Naive B cell (primary cell): ENCODE results near the gene PRXL2B. TPM values are rescaled to one million over a fixed set of nuclear protein-coding genes. Genes with fewer than 3 reads are reported as not detected.

Source experiments
- ATAC-seq, 2 donors: fragments of 150-1000 bp; cut with Tn5 transposase; 2 replicates each; pipeline ENCODE4 v1.10.0; 2021; ENCODE audit warnings: low read depth in 2 of 2, mild to moderate bottlenecking in 2 of 2, moderate library complexity in 2 of 2
- DNase-seq: peaks from one replicate; pipeline ENCODE4 v3.0.0; 2022
- H3K27ac Mint-ChIP-seq, 6 donors: one replicate each; pipeline ENCODE4 v1.8.0; 2020 to 2022; ENCODE audit warnings: mild to moderate bottlenecking in 6 of 6, mixed read lengths in 6 of 6, moderate library complexity in 5 of 6, inconsistent platforms in 2 of 6
- H3K27me3 Mint-ChIP-seq, 3 donors: one replicate each; pipeline ENCODE4 v1.8.0; 2021 to 2022; ENCODE audit warnings: mixed read lengths in 3 of 3, mild to moderate bottlenecking in 1 of 3
- H3K36me3 Mint-ChIP-seq, 2 donors: one replicate each; pipeline ENCODE4 v1.8.0; 2020 to 2022; ENCODE audit warnings: mixed read lengths in 2 of 2, inconsistent platforms in 1 of 2, mild to moderate bottlenecking in 1 of 2
- H3K4me1 Mint-ChIP-seq, 3 donors: one replicate each; pipeline ENCODE4 v1.8.0; 2020 to 2022; ENCODE audit warnings: mixed read lengths in 3 of 3, inconsistent platforms in 1 of 3, mild to moderate bottlenecking in 1 of 3, moderate library complexity in 1 of 3
- H3K4me3 Mint-ChIP-seq, 8 donors: one replicate each; pipeline ENCODE4 v1.8.0; 2020 to 2022; ENCODE audit warnings: mild to moderate bottlenecking in 8 of 8, mixed read lengths in 8 of 8, moderate library complexity in 8 of 8, inconsistent platforms in 2 of 8
- H3K9me3 Mint-ChIP-seq, 7 donors: one replicate each; pipeline ENCODE4 v1.8.0; 2020 to 2022; ENCODE audit warnings: mixed read lengths in 7 of 7, mild to moderate bottlenecking in 5 of 7, inconsistent platforms in 2 of 7, moderate library complexity in 1 of 7
- polyA plus RNA-seq, 6 donors: library from polyadenylated mRNA; unstranded; fragments of 300-500 nt; fragmentation: Illumina TruSeq; gene quantifications; one replicate each; pipeline ENCODE4 v1.2.3, GENCODE V29; 2021; ENCODE audit warnings: low read depth in 6 of 6

The PRXL2B gene
- polyA plus RNA-seq, 6 donors from 2014 or later = 11.6 to 18.6 (median 13.7) TPM

DNA sequence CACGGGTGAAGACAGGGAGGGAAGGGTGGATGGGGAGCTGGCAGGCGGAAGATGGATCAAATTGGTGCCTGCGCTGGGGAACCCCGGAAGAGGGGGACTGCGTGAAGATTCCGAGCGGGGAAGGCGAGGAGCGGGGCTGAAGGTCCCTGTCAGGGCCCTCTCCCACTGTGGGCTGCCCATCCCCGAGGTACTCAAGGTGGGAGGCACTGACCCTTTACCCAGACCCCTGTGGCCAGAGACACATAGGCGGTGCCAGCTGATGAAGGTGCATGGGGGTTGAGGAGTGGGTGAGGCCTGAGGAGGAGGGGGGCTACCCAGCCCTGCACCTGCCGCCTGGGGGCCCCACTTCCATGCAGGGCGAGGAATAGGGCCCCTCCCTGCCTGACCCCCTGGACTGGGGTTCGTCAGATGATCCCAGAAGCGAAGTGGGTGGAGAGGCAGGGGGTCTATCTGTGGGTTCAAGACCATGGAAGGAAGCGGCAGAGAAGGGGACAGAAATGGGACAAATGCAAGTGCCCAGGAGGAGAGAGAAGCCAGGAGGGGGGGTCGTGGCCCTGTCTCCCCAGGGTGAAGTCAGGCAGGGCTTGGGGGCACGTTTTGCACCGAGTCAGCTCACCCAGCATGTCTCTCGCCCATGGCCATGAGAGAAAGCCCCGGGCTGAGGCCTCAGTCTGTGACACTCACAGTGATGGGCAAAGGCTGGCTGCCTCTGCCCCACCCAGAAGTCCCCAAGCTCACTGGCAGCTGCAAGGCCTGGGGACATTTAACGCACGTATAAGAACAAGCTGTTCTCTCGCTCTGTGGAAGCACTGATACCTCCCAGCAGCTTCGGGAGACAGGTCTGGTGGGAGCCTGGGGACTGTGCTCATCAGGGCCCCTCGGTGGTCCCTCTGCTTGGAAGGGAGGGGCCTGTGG is 53.3 kb downstream of the PRXL2B start:
- Mint-ChIP-seq H3K4me1 (peaks cover 6 to 37% (median 15%) of the 10 kb centered on the region in 3 donors), H3K4me3 (peak overlapping the region in 1 of 8 donors; percentile 18), H3K36me3 (no peaks in the 10 kb centered on the region), H3K27ac (peak overlapping the region in 3 of 6 donors; percentile 59 to 90 (median 81)), H3K9me3 (peaks cover 0 to 10% (median 4%) of the 10 kb centered on the region in 7 donors), H3K27me3 (no peaks in the 10 kb centered on the region)
- ATAC-seq (no peak), DNase-seq (no peak)

- Mint-ChIP-seq H3K27ac (peak overlapping the region in 1 of 6 donors; percentile 59), H3K4me1 (peaks cover 6 to 37% (median 15%) of the 10 kb centered on the region in 3 donors), H3K9me3 (peaks cover 0 to 10% (median 4%) of the 10 kb centered on the region in 7 donors), H3K4me3 (peak overlapping the region in 2 of 8 donors; percentile 15 to 18), H3K36me3 (no peaks in the 10 kb centered on the region), H3K27me3 (no peaks in the 10 kb centered on the region)
- DNase-seq (no peak), ATAC-seq (no peak)
Observed at GRCh38 chr1:2640626-2641025, 54.0 kb downstream of the PRXL2B start.

Other genes with a start within 250 kb of the PRXL2B start
- 1 to 10 TPM in 5 of 6 donors, under 1 TPM in 1; 0.29 to 7.1 (median 6.1) TPM for gene MORN1, start 195.2 kb upstream of the PRXL2B start, polyA plus RNA-seq
- gene RER1, start 194.9 kb upstream of the PRXL2B start, polyA plus RNA-seq = 100 to 1,000 TPM; 116 to 129 (median 121) TPM
- 10 to 100 TPM; 10.7 to 24.1 (median 15.1) TPM for gene PEX10, start 174.2 kb upstream of the PRXL2B start, polyA plus RNA-seq
- 1 to 10 TPM in 5 of 6 donors, under 1 TPM in 1; 0.94 to 2.5 (median 1.6) TPM for gene PLCH2, start 110.5 kb upstream of the PRXL2B start, polyA plus RNA-seq
- 10 to 100 TPM in 3 of 6 donors, 1 to 10 TPM in 3; 8.6 to 22.2 (median 9.9) TPM for gene PANK4, start 60.2 kb upstream of the PRXL2B start, polyA plus RNA-seq
- not detected for gene HES5, start 56.5 kb upstream of the PRXL2B start, polyA plus RNA-seq
- 10 to 100 TPM; 40.7 to 75.6 (median 50.4) TPM for gene TNFRSF14, start 30.4 kb upstream of the PRXL2B start, polyA plus RNA-seq
- gene MMEL1, start 46.2 kb downstream of the PRXL2B start, polyA plus RNA-seq = 1 to 10 TPM in 5 of 6 donors, not detected in 1; 1.0 to 8.5 (median 5.3) TPM
- under 1 TPM in 5 of 6 donors, not detected in 1; 0.05 to 0.37 (median 0.21) TPM for gene TTC34, start 214.9 kb downstream of the PRXL2B start, polyA plus RNA-seq